ENCODE results near the gene GGTLC2.

DNA sequence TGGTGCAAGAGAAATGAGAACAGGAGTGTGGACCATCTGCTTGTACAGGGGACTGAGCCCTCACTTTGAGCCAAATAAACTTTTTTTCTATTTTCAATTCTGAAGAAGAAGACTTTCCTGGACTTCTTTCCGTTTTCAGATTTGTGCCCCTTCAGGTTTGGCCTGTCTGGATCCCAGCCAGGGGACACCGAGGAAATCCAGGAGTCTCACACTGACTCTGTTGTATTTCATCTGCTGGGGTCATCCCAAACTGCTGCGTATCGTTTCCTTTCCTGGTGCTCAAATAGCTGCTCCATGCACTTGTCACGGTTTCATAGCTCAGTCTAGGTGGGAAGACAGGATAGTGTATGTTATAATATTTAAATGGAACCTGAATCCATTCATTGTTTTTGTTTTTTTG lies 51.7 kb downstream of the GGTLC2 start:
- TF ChIP-seq, protein P1, sequence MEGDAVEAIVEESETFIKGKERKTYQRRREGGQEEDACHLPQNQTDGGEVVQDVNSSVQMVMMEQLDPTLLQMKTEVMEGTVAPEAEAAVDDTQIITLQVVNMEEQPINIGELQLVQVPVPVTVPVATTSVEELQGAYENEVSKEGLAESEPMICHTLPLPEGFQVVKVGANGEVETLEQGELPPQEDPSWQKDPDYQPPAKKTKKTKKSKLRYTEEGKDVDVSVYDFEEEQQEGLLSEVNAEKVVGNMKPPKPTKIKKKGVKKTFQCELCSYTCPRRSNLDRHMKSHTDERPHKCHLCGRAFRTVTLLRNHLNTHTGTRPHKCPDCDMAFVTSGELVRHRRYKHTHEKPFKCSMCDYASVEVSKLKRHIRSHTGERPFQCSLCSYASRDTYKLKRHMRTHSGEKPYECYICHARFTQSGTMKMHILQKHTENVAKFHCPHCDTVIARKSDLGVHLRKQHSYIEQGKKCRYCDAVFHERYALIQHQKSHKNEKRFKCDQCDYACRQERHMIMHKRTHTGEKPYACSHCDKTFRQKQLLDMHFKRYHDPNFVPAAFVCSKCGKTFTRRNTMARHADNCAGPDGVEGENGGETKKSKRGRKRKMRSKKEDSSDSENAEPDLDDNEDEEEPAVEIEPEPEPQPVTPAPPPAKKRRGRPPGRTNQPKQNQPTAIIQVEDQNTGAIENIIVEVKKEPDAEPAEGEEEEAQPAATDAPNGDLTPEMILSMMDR (IDR thresholded peaks at IDR 0.05) = no peak
- TF ChIP-seq POLR2A (IDR thresholded peaks at IDR 0.05) = no peak
- no peak for TF ChIP-seq POLR2AphosphoS5 (IDR thresholded peaks at IDR 0.05)

Data from breast epithelium (tissue), 3 donors.